HFF-Myc (cell line): Measurements from ENCODE around the gene GFPT1.

Source experiments
- DNase-seq: peaks from one replicate; pipeline ENCODE4 v3.0.0-alpha.2; 2011; ENCODE audit warnings: low read depth; ENCODE audit errors: extremely low read depth
- H3K4me3 ChIP-seq: replicated peaks from 2 replicates; pipeline ENCODE4 v1.5.1; 2011; ENCODE audit warnings: low read depth, mild to moderate bottlenecking, control low read depth, low read length
- CTCF ChIP-seq: IDR thresholded peaks from 2 replicates; pipeline ENCODE4 v1.5.1; 2012; ENCODE audit warnings: mild to moderate bottlenecking, low read depth, low read length, control low read depth; ENCODE audit errors: missing control alignments

GFPT1 gene

GRCh38 chr2:69298261-69298660 is 88.8 kb downstream of the GFPT1 start:
- no peak for TF ChIP-seq CTCF
- no peak overlapping the region for H3K4me3 ChIP-seq
- peak; percentile 66 for DNase-seq

GRCh38 chr2:69297216-69297615 is 89.8 kb downstream of the GFPT1 start:
- DNase-seq, result no peak
- no peak for TF ChIP-seq CTCF
- no peak overlapping the region for H3K4me3 ChIP-seq

GRCh38 chr2:69296421-69296820 is 90.6 kb downstream of the GFPT1 start:
- no peak for TF ChIP-seq CTCF
- no peak overlapping the region for H3K4me3 ChIP-seq
- DNase-seq, result no peak

GRCh38 chr2:69292256-69292655 is 94.8 kb downstream of the GFPT1 start:
- DNase-seq, result no peak
- TF ChIP-seq CTCF, result no peak
- no peak overlapping the region for H3K4me3 ChIP-seq

- H3K4me3 ChIP-seq, result no peak overlapping the region
- DNase-seq, result no peak
- no peak for TF ChIP-seq CTCF
These were observed 95.3 kb downstream of the GFPT1 start for GRCh38 chr2:69291721-69292120.

GRCh38 chr2:69291004-69291650 is 95.9 kb downstream of the GFPT1 start:
- H3K4me3 ChIP-seq, result no peak overlapping the region
- no peak for TF ChIP-seq CTCF
- DNase-seq, result no peak

GRCh38 chr2:69288429-69288828 is 98.6 kb downstream of the GFPT1 start:
- no peak for TF ChIP-seq CTCF
- no peak overlapping the region for H3K4me3 ChIP-seq
- no peak for DNase-seq
